Loucy (cell line): Measurements from ENCODE around the gene ZCWPW1.

Source experiments
- EZH2phosphoT487 ChIP-seq: fragments of 200-600 bp; IDR thresholded peaks from 2 replicates; pipeline ENCODE4 v1.6.1; 2018; ENCODE audit warnings: antibody characterized with exemption, mild to moderate bottlenecking, moderate library complexity, borderline replicate concordance
- TF ChIP-seq, protein P1 (sequence below): fragments of 200-600 bp; sonication (generic); conservative IDR thresholded peaks from 2 replicates; pipeline ENCODE4 v1.5.1; 2014; ENCODE audit warnings: mild to moderate bottlenecking, antibody characterized with exemption, low read length

DNA sequence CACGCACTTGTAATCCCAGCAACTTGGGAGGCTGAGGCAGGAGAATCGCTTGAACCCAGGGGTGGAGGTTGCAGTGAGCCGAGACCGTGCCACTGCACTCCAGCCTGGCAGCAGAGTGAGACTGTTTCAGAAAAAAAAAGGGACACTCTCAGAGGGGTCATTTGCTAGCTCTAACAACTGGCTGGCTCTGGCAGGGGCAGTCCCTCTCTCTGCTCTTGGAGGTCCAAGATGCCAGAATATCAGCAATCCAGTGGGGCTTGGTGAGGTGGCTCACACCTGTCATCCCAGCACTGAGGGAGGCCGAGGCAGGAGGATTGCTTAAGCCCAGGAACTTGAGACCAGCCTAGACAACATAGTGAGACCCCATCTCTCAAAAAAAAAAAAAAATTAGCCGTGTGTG is 57.8 kb downstream of the ZCWPW1 start:
- no peak for TF ChIP-seq EZH2phosphoT487
- TF ChIP-seq, protein P1, sequence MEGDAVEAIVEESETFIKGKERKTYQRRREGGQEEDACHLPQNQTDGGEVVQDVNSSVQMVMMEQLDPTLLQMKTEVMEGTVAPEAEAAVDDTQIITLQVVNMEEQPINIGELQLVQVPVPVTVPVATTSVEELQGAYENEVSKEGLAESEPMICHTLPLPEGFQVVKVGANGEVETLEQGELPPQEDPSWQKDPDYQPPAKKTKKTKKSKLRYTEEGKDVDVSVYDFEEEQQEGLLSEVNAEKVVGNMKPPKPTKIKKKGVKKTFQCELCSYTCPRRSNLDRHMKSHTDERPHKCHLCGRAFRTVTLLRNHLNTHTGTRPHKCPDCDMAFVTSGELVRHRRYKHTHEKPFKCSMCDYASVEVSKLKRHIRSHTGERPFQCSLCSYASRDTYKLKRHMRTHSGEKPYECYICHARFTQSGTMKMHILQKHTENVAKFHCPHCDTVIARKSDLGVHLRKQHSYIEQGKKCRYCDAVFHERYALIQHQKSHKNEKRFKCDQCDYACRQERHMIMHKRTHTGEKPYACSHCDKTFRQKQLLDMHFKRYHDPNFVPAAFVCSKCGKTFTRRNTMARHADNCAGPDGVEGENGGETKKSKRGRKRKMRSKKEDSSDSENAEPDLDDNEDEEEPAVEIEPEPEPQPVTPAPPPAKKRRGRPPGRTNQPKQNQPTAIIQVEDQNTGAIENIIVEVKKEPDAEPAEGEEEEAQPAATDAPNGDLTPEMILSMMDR: no peak
